Transverse colon (tissue), 4 donors: ENCODE results near the gene GTF2I. TPM values are rescaled to one million over a fixed set of nuclear protein-coding genes. Genes with fewer than 3 reads are reported as not detected.
A peak's percentile ranks its signal among the peaks of the same experiment; 100 is the strongest.
"Not testable (repeated sequence)": the region's sequence is repeated elsewhere in the genome, so short reads cannot be mapped to it uniquely, and the experiment has no call there.

Experiments
- DNase-seq: peaks from one replicate; pipeline ENCODE4 v3.0.0-alpha.2; 2019
- H3K27ac ChIP-seq, 4 donors: fragments of 200-600 bp; sonication (generic); 2 replicates each; pipeline ENCODE4 v1.5.1; 2016 to 2018; ENCODE audit warnings: inconsistent platforms in 4 of 4
- H3K27me3 ChIP-seq: fragments of 200-600 bp; sonication (generic); 2 replicates; pipeline ENCODE4 v1.5.1; 2017; ENCODE audit warnings: inconsistent platforms
- H3K36me3 ChIP-seq, 4 donors: fragments of 200-600 bp; sonication (generic); 2 replicates each; pipeline ENCODE4 v1.5.1; 2017 to 2019; ENCODE audit warnings: inconsistent platforms in 4 of 4
- H3K4me1 ChIP-seq, 4 donors: fragments of 200-600 bp; sonication (generic); 2 replicates each; pipeline ENCODE4 v1.5.1; 2017 to 2020; ENCODE audit warnings: inconsistent platforms in 4 of 4
- H3K4me3 ChIP-seq, 4 donors: fragments of 200-600 bp; sonication (generic); 1 replicate in 1 of 4; 2 replicates in 3 of 4; pipeline versions ENCODE4 v1.5.1 to v1.6.1; 2017 to 2019; ENCODE audit warnings: inconsistent platforms in 4 of 4
- H3K9me3 ChIP-seq, 2 donors: fragments of 200-600 bp; sonication (generic); 2 replicates each; pipeline ENCODE4 v1.5.1; 2017 to 2019; ENCODE audit warnings: inconsistent platforms in 2 of 2
- EP300 ChIP-seq: sonication (generic); formaldehyde crosslinking; IDR thresholded peaks from one replicate; pipeline ENCODE4 v1.6.1; 2017; ENCODE audit warnings: antibody characterized with exemption, low read depth
- POLR2A ChIP-seq: fragments of 450-650 bp; IDR thresholded peaks from one replicate; pipeline ENCODE4 v1.6.1; 2016; ENCODE audit warnings: antibody characterized with exemption, mild to moderate bottlenecking, moderate library complexity
- POLR2AphosphoS5 ChIP-seq, 3 donors: sonication (generic); formaldehyde crosslinking; IDR thresholded peaks; one replicate each; pipeline ENCODE4 v1.6.1; 2016; ENCODE audit warnings: antibody characterized with exemption in 3 of 3
- WGBS, 2 donors: methylation state at CpG; one replicate each; pipeline ENCODE4 v1.1.5; 2018; ENCODE audit warnings: low coverage in 1 of 2; 5-methylcytosine and 5-hydroxymethylcytosine counted together
- in situ Hi-C, 4 donors: fragments of 200-750 bp; cut with MboI; loops; one replicate each; pipeline versions ENCODE4 v1.15.0 to v1.15.1; 2017; ENCODE audit warnings: low sequenced_read_pairs in 3 of 4, low pct_ligation_motif_present in 1 of 4, low pct_unique_long_range_greater_than_20kb in 1 of 4
- intact Hi-C: fragments of 100-400 bp; cut with DNase I; formaldehyde crosslinking; loops from one replicate; pipeline ENCODE4 v1.15.1; 2023; ENCODE audit warnings: low total_unique reads
- total RNA-seq, 4 donors: library from RNA; depleted of rRNA; stranded (reverse); fragments of >200 nt; gene quantifications; one replicate each; pipeline ENCODE4 v1.1.0, GENCODE V29; 2016
- TF ChIP-seq, protein P1 (sequence below), 5 experiments: fragments of 200-600 bp in 3 of 5; fragments of 450-650 bp in 2 of 5; sonication (generic) in 3 of 5; IDR thresholded peaks; 1 replicate in 2 of 5; 2 replicates in 3 of 5; pipeline ENCODE4 v1.5.1; 2016 to 2017; ENCODE audit warnings: antibody characterized with exemption in 5 of 5, inconsistent platforms in 3 of 5, mild to moderate bottlenecking in 2 of 5, moderate library complexity in 1 of 5

Gene GTF2I
- total RNA-seq, 4 donors from 2014 or later: 90.5 to 216 (median 139) TPM

GRCh38 chr7:74658178-74659004 is 873 bp downstream of the GTF2I start:
- in situ Hi-C loops (no loop called here), intact Hi-C loops (no loop called here)
- Histone ChIP-seq H3K36me3 (no peaks in the 10 kb centered on the region), H3K27ac (peak overlapping the region; percentile 99 to 100 (median 100)), H3K9me3 (no peaks in the 10 kb centered on the region), H3K4me3 (peak overlapping the region; percentile 80 to 99 (median 98)), H3K4me1 (peaks cover 28 to 52% (median 41%) of the 10 kb centered on the region in 4 donors), H3K27me3 (no peaks in the 10 kb centered on the region)
- 2 to 14% methylated on average over 4 to 72 of the region's 108 CpGs for WGBS, 2 donors
- peak; percentile 94 for DNase-seq
- TF ChIP-seq EP300 (no peak), POLR2A (no peak), POLR2AphosphoS5 (IDR thresholded peaks at IDR 0.05) (peak in 2 of 3 donors; percentile 19 to 24)
- TF ChIP-seq, protein P1, sequence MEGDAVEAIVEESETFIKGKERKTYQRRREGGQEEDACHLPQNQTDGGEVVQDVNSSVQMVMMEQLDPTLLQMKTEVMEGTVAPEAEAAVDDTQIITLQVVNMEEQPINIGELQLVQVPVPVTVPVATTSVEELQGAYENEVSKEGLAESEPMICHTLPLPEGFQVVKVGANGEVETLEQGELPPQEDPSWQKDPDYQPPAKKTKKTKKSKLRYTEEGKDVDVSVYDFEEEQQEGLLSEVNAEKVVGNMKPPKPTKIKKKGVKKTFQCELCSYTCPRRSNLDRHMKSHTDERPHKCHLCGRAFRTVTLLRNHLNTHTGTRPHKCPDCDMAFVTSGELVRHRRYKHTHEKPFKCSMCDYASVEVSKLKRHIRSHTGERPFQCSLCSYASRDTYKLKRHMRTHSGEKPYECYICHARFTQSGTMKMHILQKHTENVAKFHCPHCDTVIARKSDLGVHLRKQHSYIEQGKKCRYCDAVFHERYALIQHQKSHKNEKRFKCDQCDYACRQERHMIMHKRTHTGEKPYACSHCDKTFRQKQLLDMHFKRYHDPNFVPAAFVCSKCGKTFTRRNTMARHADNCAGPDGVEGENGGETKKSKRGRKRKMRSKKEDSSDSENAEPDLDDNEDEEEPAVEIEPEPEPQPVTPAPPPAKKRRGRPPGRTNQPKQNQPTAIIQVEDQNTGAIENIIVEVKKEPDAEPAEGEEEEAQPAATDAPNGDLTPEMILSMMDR (IDR thresholded peaks at IDR 0.05): no peak

DNA sequence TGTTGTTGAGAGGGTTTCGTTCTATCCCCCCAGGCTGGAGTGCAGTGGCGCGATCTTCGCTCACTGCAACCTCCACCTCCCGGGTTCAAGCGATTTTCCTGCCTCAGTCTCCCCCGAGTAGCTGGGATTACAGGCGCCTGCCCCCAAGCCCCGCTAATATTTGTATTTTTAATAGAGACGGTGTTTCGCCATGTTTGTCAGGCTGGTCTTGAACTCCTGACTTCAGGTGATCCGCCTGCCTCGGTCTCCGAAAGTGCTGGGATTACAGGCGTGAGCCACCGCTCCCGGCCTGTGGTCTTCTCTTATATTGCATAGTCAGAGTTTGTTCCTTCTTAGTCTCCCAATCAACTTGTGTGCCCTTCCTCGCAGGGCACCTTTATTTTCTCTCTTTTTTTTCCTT is 2.7 kb downstream of the GTF2I start:
- H3K4me1 ChIP-seq: peaks cover 28 to 62% (median 45%) of the 10 kb centered on the region in 4 donors
- H3K27ac ChIP-seq: peak overlapping the region; percentile 86 to 100 (median 100)
- intact Hi-C loops: loop anchor here (5.0 kb wide), 1 partner anchor 1367 kb away; no protein-coding TSS in a partner anchor
- H3K9me3 ChIP-seq, H3K36me3 ChIP-seq, in situ Hi-C loops, H3K27me3 ChIP-seq, DNase-seq: not testable (repeated sequence)
- WGBS, 2 donors: 65 to 79% methylated on average over 12 to 18 of the region's 18 CpGs
- peak overlapping the region in 1 of 4 donors; percentile 97 for H3K4me3 ChIP-seq

DNA sequence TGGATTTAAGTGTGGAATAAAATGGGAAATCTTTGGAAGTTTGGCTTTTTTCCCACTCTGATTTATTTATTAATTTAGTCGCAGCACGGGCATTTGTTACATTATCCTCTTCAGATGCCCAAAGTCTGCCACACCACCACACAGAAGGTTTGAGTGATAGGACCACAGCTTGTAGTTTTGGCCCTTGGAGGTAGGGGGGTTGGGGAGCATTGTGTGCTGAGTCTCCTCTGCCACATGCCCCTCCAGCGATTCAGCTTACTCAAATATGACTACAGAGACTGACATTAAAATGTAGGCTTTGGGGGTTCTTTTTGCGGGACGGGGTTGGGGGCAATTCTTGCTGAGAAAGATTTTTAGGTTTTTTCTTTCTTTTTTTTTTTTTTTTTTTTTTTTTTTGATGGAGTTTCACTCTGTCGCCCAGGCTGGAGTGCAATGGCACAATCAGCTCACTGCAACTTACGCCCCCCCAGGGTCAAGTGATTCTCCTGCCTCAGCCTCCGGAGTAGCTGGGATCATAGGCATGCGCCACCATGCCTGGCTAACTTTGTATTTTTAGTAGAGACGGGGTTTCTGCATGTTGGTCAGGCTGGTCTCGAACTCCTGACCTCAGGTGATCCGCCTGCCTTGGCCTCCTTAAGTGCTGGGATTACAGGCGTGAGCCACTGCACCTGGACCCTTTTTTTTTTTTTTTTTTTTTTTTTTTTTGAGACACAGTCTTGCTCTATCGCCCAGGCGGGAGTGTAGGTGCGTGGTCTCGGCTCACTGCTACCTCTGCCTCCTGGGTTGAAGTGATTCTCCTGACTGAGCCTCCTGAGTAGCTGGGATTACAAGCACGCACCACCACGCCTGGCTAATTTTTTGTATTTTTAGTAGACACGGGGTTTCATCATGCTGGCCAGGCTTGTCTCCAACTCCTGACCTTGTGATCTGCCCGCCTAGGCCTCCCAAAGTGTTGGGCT is 4.6 kb downstream of the GTF2I start:
- in situ Hi-C loops, H3K27me3 ChIP-seq, H3K36me3 ChIP-seq, DNase-seq, H3K4me3 ChIP-seq, H3K9me3 ChIP-seq: not testable (repeated sequence)
- WGBS, 2 donors: 70 to 80% methylated on average over 10 to 21 of the region's 21 CpGs
- peak overlapping the region in 3 of 4 donors; percentile 86 to 100 (median 99) for H3K27ac ChIP-seq
- intact Hi-C loops: loop anchor here (5.0 kb wide), 1 partner anchor 1365 kb away; no protein-coding TSS in a partner anchor
- H3K4me1 ChIP-seq: peaks cover 24 to 51% (median 32%) of the 10 kb centered on the region in 4 donors

- H3K36me3 ChIP-seq: peaks cover 0 to 8% (median 0%) of the 10 kb centered on the region in 4 donors
- H3K27ac ChIP-seq: no peak overlapping the region
- WGBS, 2 donors: 87 to 93% methylated on average over 8 to 12 of the region's 12 CpGs
- H3K9me3 ChIP-seq: no peaks in the 10 kb centered on the region
- TF ChIP-seq, protein P1 (IDR thresholded peaks at IDR 0.05): no peak
- no peak for TF ChIP-seq EP300
- no peak for TF ChIP-seq POLR2AphosphoS5 (IDR thresholded peaks at IDR 0.05)
- no peak for TF ChIP-seq POLR2A
- no peaks in the 10 kb centered on the region for H3K27me3 ChIP-seq
- peaks cover 9 to 35% (median 15%) of the 10 kb centered on the region in 4 donors for H3K4me1 ChIP-seq
- in situ Hi-C loops: no loop called here
- intact Hi-C loops: no loop called here
- DNase-seq: no peak
- H3K4me3 ChIP-seq: no peak overlapping the region
Observed at GRCh38 chr7:74665296-74665938, 7.9 kb downstream of the GTF2I start.

- H3K27ac ChIP-seq, H3K36me3 ChIP-seq, in situ Hi-C loops, H3K27me3 ChIP-seq, H3K4me3 ChIP-seq, H3K9me3 ChIP-seq, intact Hi-C loops, DNase-seq: not testable (repeated sequence)
- 91 to 100% methylated on average over 1 to 7 of the region's 7 CpGs for WGBS, 2 donors
- peaks cover 0 to 27% (median 9%) of the 10 kb centered on the region in 4 donors for H3K4me1 ChIP-seq
Observed at GRCh38 chr7:74667013-74667412, 9.5 kb downstream of the GTF2I start.

DNA sequence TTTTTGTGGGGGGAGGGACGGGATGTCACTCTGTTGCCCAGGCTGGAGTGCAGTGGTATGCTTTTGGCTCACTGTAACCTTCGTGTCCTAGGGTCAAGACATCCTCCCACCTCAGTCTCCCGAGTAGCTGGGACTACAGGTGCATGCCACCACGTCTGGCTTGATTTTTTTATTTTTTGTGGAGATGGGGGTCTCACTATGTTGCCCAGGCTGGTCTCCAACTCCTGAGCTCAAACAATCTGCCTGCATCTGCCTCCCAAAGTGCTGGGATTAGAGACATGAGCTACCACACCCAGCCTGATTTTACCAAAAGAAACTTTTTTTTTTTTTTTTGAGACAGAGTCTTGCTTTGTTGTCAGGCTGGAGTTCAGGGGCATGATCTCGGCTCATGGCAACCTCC is 10.0 kb downstream of the GTF2I start:
- 86 to 100% methylated on average over 2 to 5 of the region's 5 CpGs for WGBS, 2 donors
- H3K36me3 ChIP-seq, in situ Hi-C loops, DNase-seq, H3K27me3 ChIP-seq, intact Hi-C loops, H3K9me3 ChIP-seq, H3K27ac ChIP-seq, H3K4me3 ChIP-seq: not testable (repeated sequence)
- peaks cover 0 to 30% (median 8%) of the 10 kb centered on the region in 4 donors for H3K4me1 ChIP-seq
